HepG2 (cell line): ENCODE measurements around the gene ABCA8. TPM values are rescaled to one million over a fixed set of nuclear protein-coding genes. Genes with fewer than 3 reads are reported as not detected.
A peak's percentile ranks its signal among the peaks of the same experiment; 100 is the strongest.

Experiments used
- ASH2L ChIP-seq: fragments of 300-600, 200-600 bp; sonication (generic); IDR thresholded peaks from 2 replicates; pipeline ENCODE4 v1.7.0; 2017; ENCODE audit warnings: low read depth, mild to moderate bottlenecking, moderate library complexity, mixed read lengths, low read length; ENCODE audit not compliant: insufficient read length
- DMTF1 ChIP-seq: sonication (generic); formaldehyde crosslinking; IDR thresholded peaks from 2 replicates; pipeline ENCODE4 v1.4.0; 2020; ENCODE audit warnings: mild to moderate bottlenecking, missing genetic modification reagents
- GATA4 ChIP-seq: sonication (generic); IDR thresholded peaks from 2 replicates; pipeline ENCODE4 v1.6.1; 2016; ENCODE audit warnings: antibody characterized with exemption, low read depth, borderline replicate concordance
- HCFC1 ChIP-seq: fragments of 150-350 bp; IDR thresholded peaks from 2 replicates; pipeline ENCODE4 v1.6.1; 2014; ENCODE audit warnings: low read depth, low read length
- HMG20A ChIP-seq: IDR thresholded peaks from 2 replicates; pipeline ENCODE4 v1.6.1; 2016; ENCODE audit warnings: borderline replicate concordance
- HNF1B ChIP-seq: sonication (generic); formaldehyde crosslinking; IDR thresholded peaks from 2 replicates; pipeline ENCODE4 v1.5.1; 2020; ENCODE audit warnings: mild to moderate bottlenecking, moderate library complexity, missing genetic modification reagents
- IRF9 ChIP-seq: sonication (generic); formaldehyde crosslinking; IDR thresholded peaks from 2 replicates; pipeline ENCODE4 v1.8.0; 2022; ENCODE audit warnings: missing genetic modification reagents, mild to moderate bottlenecking, borderline replicate concordance
- MYC ChIP-seq: sonication (generic); formaldehyde crosslinking; IDR thresholded peaks from 2 replicates; pipeline ENCODE4 v1.9.0; 2021; ENCODE audit warnings: missing genetic modification reagents, borderline replicate concordance
- PAX8 ChIP-seq: sonication (generic); formaldehyde crosslinking; IDR thresholded peaks from 2 replicates; pipeline ENCODE4 v1.8.0; 2022; ENCODE audit warnings: mild to moderate bottlenecking, missing genetic modification reagents, borderline replicate concordance
- RFX1 ChIP-seq: fragments of 450-650 bp; IDR thresholded peaks from 2 replicates; pipeline ENCODE4 v1.6.1; 2017
- STAT5B ChIP-seq: sonication (generic); formaldehyde crosslinking; IDR thresholded peaks from 2 replicates; pipeline ENCODE4 v1.4.0; 2020; ENCODE audit warnings: missing genetic modification reagents
- TBL1XR1 ChIP-seq: fragments of 150-350 bp; IDR thresholded peaks from 2 replicates; pipeline ENCODE4 v1.6.1; 2014; ENCODE audit warnings: borderline replicate concordance, low read length; ENCODE audit not compliant: partially characterized antibody
- XRCC5 ChIP-seq: fragments of 200-400 bp; formaldehyde crosslinking; optimal IDR thresholded peaks from 2 replicates; pipeline ENCODE3; 2017; ENCODE audit warnings: mild to moderate bottlenecking, low read length
- ZBTB20 ChIP-seq: sonication (generic); formaldehyde crosslinking; IDR thresholded peaks from 2 replicates; pipeline ENCODE4 v1.8.1; 2023; ENCODE audit warnings: missing genetic modification reagents, low read depth, mild to moderate bottlenecking, borderline replicate concordance
- ZBTB21 ChIP-seq: sonication (generic); formaldehyde crosslinking; IDR thresholded peaks from 2 replicates; pipeline ENCODE4 v1.4.0; 2020; ENCODE audit warnings: missing genetic modification reagents
- ZFP90 ChIP-seq: sonication (generic); formaldehyde crosslinking; IDR thresholded peaks from 2 replicates; pipeline ENCODE4 v1.8.0; 2022; ENCODE audit warnings: missing genetic modification reagents, mild to moderate bottlenecking, inconsistent platforms, borderline replicate concordance
- ZNF232 ChIP-seq: sonication (generic); formaldehyde crosslinking; IDR thresholded peaks from 2 replicates; pipeline ENCODE4 v1.4.0; 2020; ENCODE audit warnings: missing genetic modification reagents, borderline replicate concordance
- ZNF292 ChIP-seq: sonication (generic); formaldehyde crosslinking; IDR thresholded peaks from 2 replicates; pipeline ENCODE4 v1.8.1; 2022; ENCODE audit warnings: mild to moderate bottlenecking, low read depth, missing genetic modification reagents, borderline replicate concordance
- ZNF441 ChIP-seq: sonication (generic); formaldehyde crosslinking; IDR thresholded peaks from 2 replicates; pipeline ENCODE4 v1.7.0; 2021; ENCODE audit warnings: missing genetic modification reagents, borderline replicate concordance
- ZNF562 ChIP-seq: sonication (generic); formaldehyde crosslinking; IDR thresholded peaks from 2 replicates; pipeline ENCODE4 v1.8.0; 2022; ENCODE audit warnings: missing genetic modification reagents, borderline replicate concordance
- ZNF598 ChIP-seq: sonication (generic); formaldehyde crosslinking; IDR thresholded peaks from 2 replicates; pipeline ENCODE4 v1.5.1; 2020; ENCODE audit warnings: mild to moderate bottlenecking, missing genetic modification reagents, borderline replicate concordance
- ZNF720 ChIP-seq: sonication (generic); formaldehyde crosslinking; IDR thresholded peaks from 2 replicates; pipeline ENCODE4 v1.4.0; 2020; ENCODE audit warnings: missing genetic modification reagents
- polyA plus RNA-seq, 8 experiments: library from polyadenylated mRNA; depleted of rRNA in 3 of 8; stranded (reverse) in 7 of 8; unstranded in 1 of 8; fragments of >200 nt; fragmentation: Illumina TruSeq in 4 of 8; extraction: Trizol in 4 of 8; gene quantifications; 2 replicates each; pipeline versions ENCODE4 v1.2.1 to v1.2.3, GENCODE V29; 2011 to 2016; ENCODE audit warnings: low read depth in 4 of 8, missing spikeins in 1 of 8, mixed read lengths in 1 of 8; ENCODE audit not compliant: insufficient read depth in 1 of 8
- total RNA-seq, 5 experiments: library from RNA; depleted of rRNA; stranded (reverse); fragments of >200 nt; fragmentation: Illumina TruSeq; extraction: Trizol; gene quantifications; 2 replicates each; pipeline ENCODE4 v1.2.3, GENCODE V29; 2016; ENCODE audit warnings: low read depth in 1 of 5
- TF ChIP-seq, protein P1 (sequence below): IDR thresholded peaks from 2 replicates; pipeline ENCODE4 v1.6.1; 2018; ENCODE audit warnings: missing genetic modification reagents, mild to moderate bottlenecking, missing compliant biosample characterization

Gene ABCA8
- total and polyA plus RNA-seq, 2 of the 13 experiments (the other 11 are each of a cell fraction or from before 2014, with no cell fraction given): 0.05 to 0.18 TPM

DNA sequence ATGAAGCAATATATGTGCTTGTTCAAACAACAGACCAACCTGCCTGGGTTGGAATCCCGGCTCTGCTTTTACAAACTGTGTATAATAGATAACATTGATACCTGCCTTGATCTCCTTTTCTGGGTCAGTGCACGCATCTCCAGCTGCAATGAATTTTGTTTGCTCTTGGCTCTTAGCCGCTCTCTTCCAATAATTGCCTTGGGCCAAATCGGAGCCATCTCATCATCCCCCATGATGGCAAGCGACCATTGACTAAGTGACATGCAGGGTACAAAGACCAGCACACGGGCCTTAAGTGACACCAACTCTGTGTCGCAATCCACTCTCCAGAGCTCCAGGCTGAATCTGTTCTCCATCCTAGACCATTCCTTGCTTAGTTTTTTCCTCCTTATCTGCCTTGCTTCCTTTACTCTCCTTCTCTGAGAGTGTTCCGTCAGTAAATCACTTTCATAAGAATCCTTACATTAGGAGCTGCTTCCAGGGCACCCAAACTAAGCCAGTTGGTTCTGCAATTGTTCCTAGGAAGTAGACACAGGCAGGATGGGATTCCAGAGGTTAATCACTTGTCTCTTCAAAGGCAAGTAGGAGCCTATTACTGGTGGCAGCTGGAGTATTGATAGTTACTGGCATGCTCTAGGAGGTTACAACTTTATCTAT is 134.2 kb downstream of the ABCA8 start (continued):
- TF ChIP-seq ZBTB21 (CRISPR knock-in tag) (0 out of 2 replicates have a peak, but pooled peaks have one; percentile 14), ZNF232 (0 out of 2 replicates have a peak, but pooled peaks have one; percentile 37), ZNF720 (no peak), ZNF598 (CRISPR knock-in tag) (0 out of 2 replicates have a peak, but pooled peaks have one; percentile 75), STAT5B (no peak), RFX1 (no peak), ASH2L (peak; percentile 97), GATA4 (peak; percentile 79; the same call in 1 of the 2 replicates), ZNF441 (peak; percentile 66; the same call in 1 of the 2 replicates), HNF1B (CRISPR knock-in tag) (peak; percentile 83), MYC (peak; percentile 48; the same call in 1 of the 2 replicates), ZNF562 (no peak), IRF9 (0 out of 2 replicates have a peak, but pooled peaks have one; percentile 48), HCFC1 (no peak), ZFP90 (peak; percentile 50; the same call in 1 of the 2 replicates), ZBTB20 (peak; percentile 77; the same call in 1 of the 2 replicates), XRCC5 (no peak), PAX8 (CRISPR knock-in tag) (0 out of 2 replicates have a peak, but pooled peaks have one; percentile 26), HMG20A (peak; percentile 66; the same call in 1 of the 2 replicates), DMTF1 (0 out of 2 replicates have a peak, but pooled peaks have one; percentile 56), TBL1XR1 (peak; percentile 11), ZNF292 (CRISPR knock-in tag) (peak; percentile 89)
- TF ChIP-seq, protein P1, sequence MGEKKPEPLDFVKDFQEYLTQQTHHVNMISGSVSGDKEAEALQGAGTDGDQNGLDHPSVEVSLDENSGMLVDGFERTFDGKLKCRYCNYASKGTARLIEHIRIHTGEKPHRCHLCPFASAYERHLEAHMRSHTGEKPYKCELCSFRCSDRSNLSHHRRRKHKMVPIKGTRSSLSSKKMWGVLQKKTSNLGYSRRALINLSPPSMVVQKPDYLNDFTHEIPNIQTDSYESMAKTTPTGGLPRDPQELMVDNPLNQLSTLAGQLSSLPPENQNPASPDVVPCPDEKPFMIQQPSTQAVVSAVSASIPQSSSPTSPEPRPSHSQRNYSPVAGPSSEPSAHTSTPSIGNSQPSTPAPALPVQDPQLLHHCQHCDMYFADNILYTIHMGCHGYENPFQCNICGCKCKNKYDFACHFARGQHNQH (CRISPR knock-in tag): peak; percentile 91
